A673 (cell line): ENCODE results near the gene SYS1.

Experiments
- EZH2 ChIP-seq: fragments of 200-600 bp; sonication (generic); IDR thresholded peaks from 2 replicates; pipeline ENCODE4 v1.6.1; 2017; ENCODE audit warnings: borderline replicate concordance, low read depth, mild to moderate bottlenecking, mixed read lengths, antibody characterized with exemption, low read length; ENCODE audit not compliant: poor library complexity, severe bottlenecking
- TF ChIP-seq, protein P1 (sequence below): fragments of 300-800, 200-600 bp; sonication (generic); conservative IDR thresholded peaks from 2 replicates; pipeline ENCODE4 v1.5.1; 2017; ENCODE audit warnings: low read depth, mild to moderate bottlenecking, antibody characterized with exemption, low read length, moderate library complexity, mixed read lengths

DNA sequence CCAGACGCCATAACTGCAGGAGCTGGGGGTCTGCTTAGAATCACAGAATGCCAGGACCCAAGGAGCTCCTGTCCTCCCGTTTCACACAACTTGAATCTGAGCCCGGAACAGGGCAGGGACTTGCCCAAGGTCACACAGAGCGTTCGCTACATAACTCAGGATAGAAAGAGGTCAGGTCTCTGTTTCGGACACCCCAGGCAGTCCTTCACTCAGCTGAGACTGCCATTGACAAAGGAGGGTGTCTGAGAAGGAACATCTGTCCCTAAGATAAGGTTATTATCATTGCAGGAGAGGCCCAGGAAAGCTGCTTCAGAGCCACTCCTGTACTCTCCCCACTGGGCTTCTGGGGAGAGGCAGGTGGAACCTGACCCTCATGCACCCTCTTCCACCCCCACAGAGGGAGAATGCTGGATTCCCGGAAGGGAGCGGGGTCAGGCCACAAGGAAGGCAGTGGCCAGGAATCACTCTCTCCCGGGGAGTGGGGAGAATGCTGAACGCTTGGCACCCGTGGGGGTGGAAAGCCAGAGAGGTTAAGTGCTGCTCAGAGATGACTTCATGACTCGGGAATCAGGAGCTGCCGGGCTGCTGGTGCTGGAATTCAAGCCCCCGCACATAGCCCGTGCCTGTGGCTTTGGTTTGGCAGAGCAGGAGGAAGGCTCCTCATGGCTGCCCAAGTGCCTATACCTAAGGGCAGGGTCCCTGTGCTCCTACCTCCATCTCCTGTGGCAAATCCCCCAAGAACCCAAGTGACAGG lies 25.4 kb upstream of the SYS1 start:
- TF ChIP-seq, protein P1, sequence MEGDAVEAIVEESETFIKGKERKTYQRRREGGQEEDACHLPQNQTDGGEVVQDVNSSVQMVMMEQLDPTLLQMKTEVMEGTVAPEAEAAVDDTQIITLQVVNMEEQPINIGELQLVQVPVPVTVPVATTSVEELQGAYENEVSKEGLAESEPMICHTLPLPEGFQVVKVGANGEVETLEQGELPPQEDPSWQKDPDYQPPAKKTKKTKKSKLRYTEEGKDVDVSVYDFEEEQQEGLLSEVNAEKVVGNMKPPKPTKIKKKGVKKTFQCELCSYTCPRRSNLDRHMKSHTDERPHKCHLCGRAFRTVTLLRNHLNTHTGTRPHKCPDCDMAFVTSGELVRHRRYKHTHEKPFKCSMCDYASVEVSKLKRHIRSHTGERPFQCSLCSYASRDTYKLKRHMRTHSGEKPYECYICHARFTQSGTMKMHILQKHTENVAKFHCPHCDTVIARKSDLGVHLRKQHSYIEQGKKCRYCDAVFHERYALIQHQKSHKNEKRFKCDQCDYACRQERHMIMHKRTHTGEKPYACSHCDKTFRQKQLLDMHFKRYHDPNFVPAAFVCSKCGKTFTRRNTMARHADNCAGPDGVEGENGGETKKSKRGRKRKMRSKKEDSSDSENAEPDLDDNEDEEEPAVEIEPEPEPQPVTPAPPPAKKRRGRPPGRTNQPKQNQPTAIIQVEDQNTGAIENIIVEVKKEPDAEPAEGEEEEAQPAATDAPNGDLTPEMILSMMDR: no peak
- no peak for TF ChIP-seq EZH2
